Mesenchymal stem cell (in vitro differentiated cells and primary cell): ENCODE results near the gene ALPK3. TPM values are rescaled to one million over a fixed set of nuclear protein-coding genes. Genes with fewer than 3 reads are reported as not detected.

Source experiments
- DNase-seq: peaks from one replicate; pipeline ENCODE4 v3.0.0-alpha.2; 2013
- H2AFZ ChIP-seq: one replicate; pipeline ENCODE4 v1.6.1; 2013; ENCODE audit warnings: low read depth, mild to moderate bottlenecking, control low read depth, inconsistent platforms, low read length, moderate library complexity
- H2AK5ac ChIP-seq: 2 replicates; pipeline ENCODE4 v1.6.1; 2013; ENCODE audit warnings: low read length, moderate library complexity, mild to moderate bottlenecking, inconsistent platforms; ENCODE audit not compliant: severe bottlenecking
- H2BK120ac ChIP-seq: one replicate; pipeline ENCODE4 v1.6.1; 2013; ENCODE audit warnings: low read depth, mild to moderate bottlenecking, inconsistent platforms, low read length, moderate library complexity
- H2BK12ac ChIP-seq, 2 experiments: one replicate each; pipeline ENCODE4 v1.6.1; 2013; ENCODE audit warnings: inconsistent platforms in 2 of 2, low read length in 2 of 2, mild to moderate bottlenecking in 2 of 2, moderate library complexity in 2 of 2, control low read depth in 1 of 2
- H2BK15ac ChIP-seq: one replicate; pipeline ENCODE4 v1.6.1; 2013; ENCODE audit warnings: mild to moderate bottlenecking, low read depth, inconsistent platforms; ENCODE audit not compliant: poor library complexity, severe bottlenecking
- H2BK5ac ChIP-seq: 2 replicates; pipeline ENCODE4 v1.6.1; 2013; ENCODE audit warnings: low read depth, mild to moderate bottlenecking, low read length, control low read depth, inconsistent platforms; ENCODE audit not compliant: poor library complexity, severe bottlenecking
- H3K14ac ChIP-seq, 2 experiments: one replicate each; pipeline ENCODE4 v1.6.1; 2013; ENCODE audit warnings: inconsistent platforms in 2 of 2, low read length in 2 of 2, control low read depth in 1 of 2, mild to moderate bottlenecking in 1 of 2, moderate library complexity in 1 of 2
- H3K18ac ChIP-seq, 2 experiments: one replicate each; pipeline ENCODE4 v1.6.1; 2013; ENCODE audit warnings: inconsistent platforms in 2 of 2, low read length in 2 of 2, control low read depth in 1 of 2, low read depth in 1 of 2, mild to moderate bottlenecking in 1 of 2
- H3K23ac ChIP-seq, 2 experiments: one replicate each; pipeline ENCODE4 v1.6.1; 2013; ENCODE audit warnings: inconsistent platforms in 2 of 2, low read length in 2 of 2, mild to moderate bottlenecking in 2 of 2, moderate library complexity in 2 of 2, control low read depth in 1 of 2
- H3K27ac ChIP-seq: 2 replicates; pipeline ENCODE4 v1.5.1; 2013; ENCODE audit warnings: mild to moderate bottlenecking, moderate library complexity, low read length, control low read depth, inconsistent platforms; ENCODE audit not compliant: poor library complexity, severe bottlenecking
- H3K27me3 ChIP-seq, 2 experiments: 2 replicates each; pipeline versions ENCODE4 v1.6.1 to v1.7.0; 2013; ENCODE audit warnings: low read length in 2 of 2, mild to moderate bottlenecking in 2 of 2, moderate library complexity in 2 of 2, control low read depth in 1 of 2, inconsistent platforms in 1 of 2; ENCODE audit not compliant: control insufficient read depth in 1 of 2, insufficient read depth in 1 of 2
- H3K36me3 ChIP-seq, 2 experiments: 2 replicates each; pipeline versions ENCODE4 v1.6.1 to v1.7.0; 2013; ENCODE audit warnings: low read length in 2 of 2, control low read depth in 1 of 2, inconsistent platforms in 1 of 2, low read depth in 1 of 2, mild to moderate bottlenecking in 1 of 2; ENCODE audit not compliant: insufficient read depth in 2 of 2, control insufficient read depth in 1 of 2
- H3K4ac ChIP-seq, 2 experiments: one replicate each; pipeline ENCODE4 v1.6.1; 2013; ENCODE audit warnings: inconsistent platforms in 2 of 2, low read length in 2 of 2, mild to moderate bottlenecking in 2 of 2, moderate library complexity in 2 of 2, control low read depth in 1 of 2, low read depth in 1 of 2
- H3K4me1 ChIP-seq: 2 replicates; pipeline ENCODE4 v1.6.1; 2013; ENCODE audit warnings: low read depth, low read length, control low read depth; ENCODE audit not compliant: control insufficient read depth, insufficient read depth
- H3K4me2 ChIP-seq: 2 replicates; pipeline ENCODE4 v1.6.1; 2013; ENCODE audit warnings: low read length, mild to moderate bottlenecking, inconsistent platforms; ENCODE audit not compliant: poor library complexity, severe bottlenecking
- H3K4me3 ChIP-seq, 2 experiments: 2 replicates each; pipeline versions ENCODE4 v1.5.1 to v1.7.0; 2013; ENCODE audit warnings: low read length in 2 of 2, mild to moderate bottlenecking in 2 of 2, control low read depth in 1 of 2, low read depth in 1 of 2; ENCODE audit not compliant: insufficient read depth in 1 of 2
- H3K79me1 ChIP-seq: replicated peaks from 2 replicates; pipeline ENCODE4 v1.6.1; 2013; ENCODE audit warnings: mild to moderate bottlenecking, control low read depth, low read length, inconsistent platforms; ENCODE audit not compliant: poor library complexity, severe bottlenecking
- H3K9ac ChIP-seq: 2 replicates; pipeline ENCODE4 v1.7.0; 2013; ENCODE audit warnings: mild to moderate bottlenecking, low read length, moderate library complexity
- H3K9me3 ChIP-seq: 2 replicates; pipeline ENCODE4 v1.7.0; 2013; ENCODE audit warnings: mild to moderate bottlenecking, low read length; ENCODE audit not compliant: control insufficient read depth
- H4K8ac ChIP-seq: one replicate; pipeline ENCODE4 v1.6.1; 2013; ENCODE audit warnings: inconsistent platforms, mild to moderate bottlenecking, low read length, moderate library complexity
- H4K91ac ChIP-seq: one replicate; pipeline ENCODE4 v1.6.1; 2013; ENCODE audit warnings: mild to moderate bottlenecking, low read length, inconsistent platforms
- WGBS: methylation state at CpG from one replicate; pipeline ENCODE4 v1.1.7; 2013; ENCODE audit warnings: mixed read lengths; 5-methylcytosine and 5-hydroxymethylcytosine counted together
- polyA plus RNA-seq, 2 experiments: library from polyadenylated mRNA; stranded (reverse); fragments of 200-250 nt; gene quantifications; one replicate each; pipeline ENCODE4 v1.2.3, GENCODE V29; 2013

ALPK3 gene
- 1.2 TPM for polyA plus RNA-seq (2013, experiment 1 of 2)
- 1.1 TPM for polyA plus RNA-seq (2013, experiment 2 of 2)

GRCh38 chr15:84816694-84817465, at the start of gene ALPK3:
Gene ALPK3 (plus strand): TSS chr15:84817356. CDS start chr15:84817453, 97 bp downstream.
- no peak within 1 kb of the TSS for H2BK5ac ChIP-seq
- H3K27ac ChIP-seq = no peak within 1 kb of the TSS
- peak within 1 kb of the TSS in 1 of 2 experiments; percentile 83 for H3K23ac ChIP-seq
- peaks cover 16% of the 10 kb centered on the region for H3K4me1 ChIP-seq
- no peak within 1 kb of the TSS for H3K4me3 ChIP-seq
- peak within 1 kb of the TSS in 1 of 2 experiments; percentile 35 for H3K4ac ChIP-seq
- H2BK12ac ChIP-seq = peak within 1 kb of the TSS; percentile 6 to 72
- no peaks in the 10 kb centered on the region for H3K9me3 ChIP-seq
- H3K9ac ChIP-seq = no peak within 1 kb of the TSS
- H2AK5ac ChIP-seq = no peak within 1 kb of the TSS
- H3K18ac ChIP-seq = peak within 1 kb of the TSS; percentile 57 to 65
- peak within 1 kb of the TSS; percentile 55 for H2BK120ac ChIP-seq
- no peak within 1 kb of the TSS for H3K4me2 ChIP-seq
- H3K27me3 ChIP-seq = peaks cover 7% of the 10 kb centered on the region in 2 experiments
- H4K91ac ChIP-seq = peak within 1 kb of the TSS; percentile 65
- no peaks in the 10 kb centered on the region for H3K36me3 ChIP-seq
- peak within 1 kb of the TSS in 1 of 2 experiments; percentile 84 for H3K14ac ChIP-seq
- peak; percentile 46 for DNase-seq
- peak within 1 kb of the TSS; percentile 55 for H2BK15ac ChIP-seq
- peak within 1 kb of the TSS; percentile 20 for H2AFZ ChIP-seq
- 25% methylated on average over 60 of the region's 63 CpGs for WGBS
- H3K79me1 ChIP-seq = no peaks in the 10 kb centered on the region
- peak within 1 kb of the TSS; percentile 83 for H4K8ac ChIP-seq

- no peak overlapping the region for H4K8ac ChIP-seq
- no peak overlapping the region for H2BK15ac ChIP-seq
- no peak overlapping the region for H2AK5ac ChIP-seq
- no peak overlapping the region for H3K9ac ChIP-seq
- no peaks in the 10 kb centered on the region for H3K27me3 ChIP-seq
- DNase-seq = peak; percentile 28
- no peak overlapping the region for H3K4me3 ChIP-seq
- H3K27ac ChIP-seq = no peak overlapping the region
- H2BK5ac ChIP-seq = no peak overlapping the region
- no peak overlapping the region for H2BK120ac ChIP-seq
- H3K14ac ChIP-seq = no peak overlapping the region
- WGBS = 72% methylated on average over 5 of the region's 5 CpGs
- peaks cover 23 to 51% of the 10 kb centered on the region in 2 experiments for H3K36me3 ChIP-seq
- H3K9me3 ChIP-seq = no peaks in the 10 kb centered on the region
- H3K79me1 ChIP-seq = peaks cover 12% of the 10 kb centered on the region
- no peak overlapping the region for H4K91ac ChIP-seq
- peaks cover 1% of the 10 kb centered on the region for H3K4me1 ChIP-seq
- no peak overlapping the region for H3K4me2 ChIP-seq
- no peak overlapping the region for H3K18ac ChIP-seq
- H3K4ac ChIP-seq = no peak overlapping the region
- no peak overlapping the region for H2BK12ac ChIP-seq
- no peak overlapping the region for H2AFZ ChIP-seq
- no peak overlapping the region for H3K23ac ChIP-seq
These were observed 45.1 kb upstream of the ALPK3 start for GRCh38 chr15:84772031-84772430.

GRCh38 chr15:84772467-84772866, 44.7 kb upstream of the ALPK3 start:
- H3K79me1 ChIP-seq = peaks cover 14% of the 10 kb centered on the region
- H3K9ac ChIP-seq = no peak overlapping the region
- H3K27me3 ChIP-seq = no peaks in the 10 kb centered on the region
- H3K27ac ChIP-seq = no peak overlapping the region
- no peak overlapping the region for H3K4ac ChIP-seq
- H2BK5ac ChIP-seq = no peak overlapping the region
- peaks cover 20 to 47% of the 10 kb centered on the region in 2 experiments for H3K36me3 ChIP-seq
- H2BK12ac ChIP-seq = no peak overlapping the region
- 100% methylated on average over 1 of the region's 2 CpGs for WGBS
- no peak overlapping the region for H3K14ac ChIP-seq
- no peak overlapping the region for H2BK15ac ChIP-seq
- no peak overlapping the region for H4K8ac ChIP-seq
- no peaks in the 10 kb centered on the region for H3K9me3 ChIP-seq
- H2BK120ac ChIP-seq = no peak overlapping the region
- DNase-seq = no peak
- no peak overlapping the region for H4K91ac ChIP-seq
- H3K4me3 ChIP-seq = no peak overlapping the region
- no peak overlapping the region for H2AK5ac ChIP-seq
- H3K4me1 ChIP-seq = peaks cover 1% of the 10 kb centered on the region
- no peak overlapping the region for H3K4me2 ChIP-seq
- H3K18ac ChIP-seq = no peak overlapping the region
- no peak overlapping the region for H3K23ac ChIP-seq
- H2AFZ ChIP-seq = no peak overlapping the region

DNA sequence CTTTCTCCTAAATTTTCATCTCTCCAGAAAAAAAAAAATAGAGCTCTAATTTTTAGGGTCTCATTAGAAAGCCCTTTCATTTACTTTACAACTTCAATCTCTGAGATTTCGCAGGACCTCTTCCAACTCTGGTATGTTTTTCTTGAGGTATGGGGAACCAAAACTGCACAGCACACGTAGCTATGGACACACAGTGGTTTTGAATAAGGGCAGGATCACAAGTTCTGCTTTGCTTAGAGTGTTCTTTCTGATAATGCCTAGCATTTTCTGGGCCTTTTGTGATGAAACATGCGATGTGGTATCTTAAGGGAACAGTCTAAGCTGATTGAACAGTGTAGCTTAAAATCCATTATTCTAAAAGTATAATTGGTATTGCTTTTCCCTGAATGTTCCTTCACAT, 43.4 kb upstream of the ALPK3 start:
- no peak overlapping the region for H2BK120ac ChIP-seq
- H2BK12ac ChIP-seq = no peak overlapping the region
- H2AFZ ChIP-seq = no peak overlapping the region
- no peak overlapping the region for H3K23ac ChIP-seq
- no peak for DNase-seq
- WGBS = 98% methylated on average over 3 of the region's 3 CpGs
- no peak overlapping the region for H4K91ac ChIP-seq
- H3K36me3 ChIP-seq = peaks cover 28 to 45% of the 10 kb centered on the region in 2 experiments
- H3K4me3 ChIP-seq = no peak overlapping the region
- no peak overlapping the region for H3K4me2 ChIP-seq
- H3K79me1 ChIP-seq = peaks cover 19% of the 10 kb centered on the region
- H3K4me1 ChIP-seq = peaks cover 1% of the 10 kb centered on the region
- no peak overlapping the region for H3K27ac ChIP-seq
- no peak overlapping the region for H4K8ac ChIP-seq
- no peak overlapping the region for H3K4ac ChIP-seq
- H3K14ac ChIP-seq = no peak overlapping the region
- no peak overlapping the region for H3K9ac ChIP-seq
- no peaks in the 10 kb centered on the region for H3K9me3 ChIP-seq
- H2BK5ac ChIP-seq = no peak overlapping the region
- no peaks in the 10 kb centered on the region for H3K27me3 ChIP-seq
- H3K18ac ChIP-seq = no peak overlapping the region
- H2BK15ac ChIP-seq = no peak overlapping the region
- no peak overlapping the region for H2AK5ac ChIP-seq
